H1 (cell line): Measurements from ENCODE around the gene CCPG1. TPM values are rescaled to one million over a fixed set of nuclear protein-coding genes. Genes with fewer than 3 reads are reported as not detected.

Experiments used
- CTCF ChIA-PET: fragments of 300-600 bp; sonication (Branson Sonifier 250); formaldehyde crosslinking; loops from one replicate; lab custom pipeline; 2021; ENCODE audit not compliant: partially characterized antibody; lab: Charles Lee
- POLR2A ChIA-PET: fragments of 300-600 bp; sonication (Branson Sonifier 250); formaldehyde crosslinking; loops from one replicate; lab custom pipeline; 2021; ENCODE audit warnings: inconsistent platforms; ENCODE audit not compliant: partially characterized antibody; lab: Charles Lee
- DNase-seq, 2 experiments: peaks; one replicate each; pipeline versions ENCODE4 v3.0.0 to v3.0.0-alpha.2; 2010 to 2022; ENCODE audit warnings: low spot score in 2 of 2, low read depth in 1 of 2, mixed read lengths in 1 of 2
- FAIRE-seq: peaks from 2 replicates; lab custom pipeline; 2011; peaks lifted over from hg19 to GRCh38; lab: Jason Lieb, UNC
- H2AFZ ChIP-seq: 2 replicates; pipeline ENCODE4 v1.8.1; 2012; ENCODE audit warnings: low read length, inconsistent platforms
- H2AK5ac ChIP-seq: 2 replicates; pipeline ENCODE4 v1.6.1; 2013; ENCODE audit warnings: low read depth, low read length
- H2BK120ac ChIP-seq: replicated peaks from 2 replicates; pipeline ENCODE3; 2013; ENCODE audit warnings: low read depth, low read length, inconsistent platforms
- H2BK12ac ChIP-seq: 2 replicates; pipeline ENCODE4 v1.6.1; 2013; ENCODE audit warnings: low read depth, low read length
- H2BK15ac ChIP-seq: 2 replicates; pipeline ENCODE4 v1.6.1; 2013; ENCODE audit warnings: low read length
- H2BK20ac ChIP-seq: 2 replicates; pipeline ENCODE4 v1.6.1; 2013; ENCODE audit warnings: low read length
- H2BK5ac ChIP-seq: 2 replicates; pipeline ENCODE4 v1.6.1; 2013; ENCODE audit warnings: low read depth, low read length
- H3K14ac ChIP-seq: 2 replicates; pipeline ENCODE4 v1.6.1; 2013; ENCODE audit warnings: inconsistent platforms; ENCODE audit not compliant: insufficient read length
- H3K18ac ChIP-seq: 2 replicates; pipeline ENCODE4 v1.6.1; 2013; ENCODE audit warnings: low read length; ENCODE audit errors: extremely low read depth
- H3K23ac ChIP-seq: 2 replicates; pipeline ENCODE4 v1.6.1; 2013; ENCODE audit warnings: inconsistent platforms; ENCODE audit not compliant: insufficient read length
- H3K23me2 ChIP-seq: 2 replicates; pipeline ENCODE4 v1.6.1; 2013; ENCODE audit warnings: low read depth, low read length
- H3K27ac ChIP-seq: 2 replicates; pipeline ENCODE4 v1.6.1; 2011; ENCODE audit warnings: low read depth, low read length, inconsistent platforms
- H3K27me3 ChIP-seq, 4 experiments: replicated peaks in 1 of 4; 1 replicate in 1 of 4; 2 replicates in 3 of 4; pipeline versions ENCODE4 v1.6.1 to v1.8.1; 2011 to 2013; ENCODE audit warnings: low read length in 3 of 4, mild to moderate bottlenecking in 3 of 4, inconsistent platforms in 2 of 4, mixed read lengths in 2 of 4, moderate library complexity in 1 of 4; ENCODE audit not compliant: control insufficient read depth in 3 of 4, insufficient read depth in 3 of 4; ENCODE audit errors: extremely low read depth in 1 of 4
- H3K36me3 ChIP-seq, 4 experiments: 2 replicates each; pipeline versions ENCODE4 v1.6.1 to v1.8.1; 2011 to 2013; ENCODE audit warnings: mild to moderate bottlenecking in 4 of 4, low read length in 3 of 4, moderate library complexity in 2 of 4, control low read depth in 1 of 4, inconsistent platforms in 1 of 4; ENCODE audit not compliant: insufficient read depth in 4 of 4, control insufficient read depth in 2 of 4
- H3K4ac ChIP-seq: replicated peaks from 2 replicates; pipeline ENCODE3; 2013; ENCODE audit warnings: low read length, low read depth, mixed read lengths, inconsistent platforms; ENCODE audit not compliant: insufficient read length
- H3K4me1 ChIP-seq, 4 experiments: replicated peaks in 1 of 4; 1 replicate in 1 of 4; 2 replicates in 3 of 4; pipeline versions ENCODE4 v1.6.1 to v1.8.1; 2011 to 2013; ENCODE audit warnings: low read length in 3 of 4, inconsistent platforms in 2 of 4, mixed read lengths in 1 of 4; ENCODE audit not compliant: insufficient read depth in 4 of 4, control insufficient read depth in 3 of 4
- H3K4me2 ChIP-seq, 2 experiments: 2 replicates each; pipeline versions ENCODE4 v1.6.1 to v1.8.1; 2011 to 2013; ENCODE audit warnings: low read depth in 2 of 2, low read length in 2 of 2, control low read depth in 1 of 2, inconsistent platforms in 1 of 2, mild to moderate bottlenecking in 1 of 2; ENCODE audit not compliant: insufficient read depth in 1 of 2
- H3K4me3 ChIP-seq, 4 experiments: fragments of 200-600, 300-600 bp in 1 of 4; sonication (generic), shearing (Covaris generic), sonication (Bioruptor Twin) in 1 of 4; 2 replicates each; pipeline versions ENCODE4 v1.5.1 to v1.8.1; 2011 to 2016; ENCODE audit warnings: low read length in 4 of 4, low read depth in 3 of 4, control low read depth in 2 of 4, inconsistent platforms in 2 of 4, mild to moderate bottlenecking in 2 of 4, mixed read lengths in 1 of 4, moderate library complexity in 1 of 4; ENCODE audit not compliant: insufficient read depth in 2 of 4; ENCODE audit errors: extremely low read depth in 1 of 4
- H3K56ac ChIP-seq: replicated peaks from 2 replicates; pipeline ENCODE3; 2013; ENCODE audit warnings: low read depth, mild to moderate bottlenecking, mixed read lengths, low read length, inconsistent platforms; ENCODE audit not compliant: insufficient read length
- H3K79me1 ChIP-seq: 2 replicates; pipeline ENCODE4 v1.6.1; 2013; ENCODE audit warnings: low read depth, low read length, control low read depth
- H3K79me2 ChIP-seq, 2 experiments: 2 replicates each; pipeline versions ENCODE4 v1.6.1 to v1.8.1; 2012 to 2013; ENCODE audit warnings: low read length in 2 of 2, mild to moderate bottlenecking in 2 of 2, inconsistent platforms in 1 of 2; ENCODE audit not compliant: insufficient read depth in 2 of 2, control insufficient read depth in 1 of 2
- H3K9ac ChIP-seq, 4 experiments: replicated peaks in 1 of 4; 1 replicate in 1 of 4; 2 replicates in 3 of 4; pipeline versions ENCODE4 v1.6.1 to v1.8.1; 2011 to 2013; ENCODE audit warnings: low read depth in 3 of 4, low read length in 3 of 4, control low read depth in 2 of 4, mild to moderate bottlenecking in 2 of 4, moderate library complexity in 2 of 4, inconsistent platforms in 1 of 4; ENCODE audit errors: extremely low read depth in 1 of 4
- H3K9me3 ChIP-seq, 2 experiments: 2 replicates each; pipeline versions ENCODE4 v1.6.1 to v1.8.1; 2012 to 2013; ENCODE audit warnings: mild to moderate bottlenecking in 2 of 2, moderate library complexity in 2 of 2, control low read depth in 1 of 2, inconsistent platforms in 1 of 2, low read depth in 1 of 2, low read length in 1 of 2, mixed read lengths in 1 of 2; ENCODE audit not compliant: insufficient read depth in 2 of 2
- H4K20me1 ChIP-seq, 2 experiments: replicated peaks in 1 of 2; 2 replicates each; pipeline versions ENCODE3 to v1.8.1; 2011 to 2013; ENCODE audit warnings: inconsistent platforms in 2 of 2, low read length in 2 of 2, mild to moderate bottlenecking in 1 of 2; ENCODE audit not compliant: insufficient read depth in 2 of 2, control insufficient read depth in 1 of 2
- H4K5ac ChIP-seq: 2 replicates; pipeline ENCODE4 v1.6.1; 2013; ENCODE audit warnings: low read length, low read depth, mixed read lengths, inconsistent platforms; ENCODE audit not compliant: insufficient read length
- H4K8ac ChIP-seq: 2 replicates; pipeline ENCODE4 v1.8.0; 2013; ENCODE audit warnings: mild to moderate bottlenecking, moderate library complexity, low read length, inconsistent platforms; ENCODE audit not compliant: insufficient read depth; ENCODE audit errors: extremely low read depth
- H4K91ac ChIP-seq: replicated peaks from 2 replicates; pipeline ENCODE3; 2013; ENCODE audit warnings: low read length, mixed read lengths, inconsistent platforms; ENCODE audit not compliant: insufficient read length
- E2F6 ChIP-seq: IDR thresholded peaks from 2 replicates; pipeline ENCODE4 v1.6.1; 2012; ENCODE audit warnings: inconsistent platforms
- HDAC6 ChIP-seq: IDR thresholded peaks from one replicate; pipeline ENCODE4 v1.7.1; 2012; ENCODE audit warnings: low read depth, mild to moderate bottlenecking, inconsistent platforms, low read length, moderate library complexity
- WGBS, 2 experiments: shearing (Covaris generic) in 1 of 2; methylation state at CpG; one replicate each; pipeline versions ENCODE4 v1.1.6 to v1.1.7; 2013 to 2015; ENCODE audit warnings: low lambda C conversion rate in 2 of 2, mixed read lengths in 2 of 2, inconsistent platforms in 1 of 2, low coverage in 1 of 2, missing lambda C conversion rate in 1 of 2; ENCODE audit not compliant: insufficient replicate concordance in 2 of 2, insufficient coverage in 1 of 2, insufficient read length in 1 of 2; ENCODE audit errors: extremely low coverage in 1 of 2, missing lambda C conversion rate in 1 of 2; 5-methylcytosine and 5-hydroxymethylcytosine counted together
- polyA plus RNA-seq, 7 experiments: library from polyadenylated mRNA; depleted of rRNA in 3 of 7; stranded (reverse) in 5 of 7; unstranded in 2 of 7; fragments of >200 nt in 5 of 7; fragments of 200-250 nt in 2 of 7; gene quantifications; 1 replicate in 5 of 7; 2 replicates in 1 of 7; 4 replicates in 1 of 7; pipeline versions ENCODE4 v1.2.1 to v1.2.3, GENCODE V29; 2011 to 2013; ENCODE audit warnings: missing spikeins in 2 of 7, mixed read lengths in 2 of 7
- total RNA-seq: library from RNA; stranded (reverse); fragmentation: NEBNext Ultra II Directional; extraction: Animal tissue kit (Norgen Biotek cat#: 25700); gene quantifications from 2 replicates; pipeline ENCODE4 v1.2.1, GENCODE V29; 2021

The CCPG1 gene
- total and polyA plus RNA-seq, 2 of the 8 experiments (the other 6 are each of a cell fraction or from before 2014, with no cell fraction given) = 2.3 to 13.2 TPM

GRCh38 chr15:55457401-55458022, 49.4 kb upstream of the CCPG1 start:
- Histone ChIP-seq H2BK15ac (no peak overlapping the region), H3K79me1 (no peaks in the 10 kb centered on the region), H3K23me2 (no peaks in the 10 kb centered on the region), H3K36me3 (no peaks in the 10 kb centered on the region), H3K4me2 (no peak overlapping the region), H3K9me3 (no peaks in the 10 kb centered on the region), H3K4me1 (no peaks in the 10 kb centered on the region), H2AFZ (no peak overlapping the region), H2BK5ac (no peak overlapping the region), H3K79me2 (no peaks in the 10 kb centered on the region), H3K9ac (no peak overlapping the region), H3K4me3 (no peak overlapping the region), H2BK120ac (no peak overlapping the region), H3K27me3 (no peaks in the 10 kb centered on the region), H4K91ac (no peak overlapping the region), H3K27ac (no peak overlapping the region; the same call in 1 of the 2 replicates), H4K20me1 (no peaks in the 10 kb centered on the region), H3K56ac (no peak overlapping the region), H2AK5ac (no peak overlapping the region), H4K5ac (no peak overlapping the region), H3K18ac (no peak overlapping the region), H3K4ac (no peak overlapping the region), H2BK12ac (no peak overlapping the region), H4K8ac (no peak overlapping the region), H2BK20ac (no peak overlapping the region), H3K14ac (no peak overlapping the region), H3K23ac (no peak overlapping the region)
- POLR2A ChIA-PET = no interaction called here
- CTCF ChIA-PET = interaction anchor here (0.7 to 1.0 kb wide), 2 partner anchors 22 to 403 kb away, joined by 3 read pairs; no protein-coding TSS in a partner anchor
- no peak for DNase-seq
- 90% methylated on average over 5 of the region's 5 CpGs; no CpG with 5 or more reads in 1 of the 2 experiments for WGBS, 2 experiments
- TF ChIP-seq HDAC6 (no peak), E2F6 (no peak)
- no peak for FAIRE-seq
